ENCODE results near the gene SNIP1.

SNIP1 gene

GRCh38 chr1:37501661-37502060 lies 52.4 kb downstream of the SNIP1 start:
- TF ChIP-seq, protein P1, sequence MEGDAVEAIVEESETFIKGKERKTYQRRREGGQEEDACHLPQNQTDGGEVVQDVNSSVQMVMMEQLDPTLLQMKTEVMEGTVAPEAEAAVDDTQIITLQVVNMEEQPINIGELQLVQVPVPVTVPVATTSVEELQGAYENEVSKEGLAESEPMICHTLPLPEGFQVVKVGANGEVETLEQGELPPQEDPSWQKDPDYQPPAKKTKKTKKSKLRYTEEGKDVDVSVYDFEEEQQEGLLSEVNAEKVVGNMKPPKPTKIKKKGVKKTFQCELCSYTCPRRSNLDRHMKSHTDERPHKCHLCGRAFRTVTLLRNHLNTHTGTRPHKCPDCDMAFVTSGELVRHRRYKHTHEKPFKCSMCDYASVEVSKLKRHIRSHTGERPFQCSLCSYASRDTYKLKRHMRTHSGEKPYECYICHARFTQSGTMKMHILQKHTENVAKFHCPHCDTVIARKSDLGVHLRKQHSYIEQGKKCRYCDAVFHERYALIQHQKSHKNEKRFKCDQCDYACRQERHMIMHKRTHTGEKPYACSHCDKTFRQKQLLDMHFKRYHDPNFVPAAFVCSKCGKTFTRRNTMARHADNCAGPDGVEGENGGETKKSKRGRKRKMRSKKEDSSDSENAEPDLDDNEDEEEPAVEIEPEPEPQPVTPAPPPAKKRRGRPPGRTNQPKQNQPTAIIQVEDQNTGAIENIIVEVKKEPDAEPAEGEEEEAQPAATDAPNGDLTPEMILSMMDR (IDR thresholded peaks at IDR 0.05; ENCODE audit: low read depth, low read length, missing control alignments), result no peak
- H3K4me3 ChIP-seq (ENCODE audit: low read depth, low read length), result no peak overlapping the region
- DNase-seq (ENCODE audit: low read depth), result no peak

DNA sequence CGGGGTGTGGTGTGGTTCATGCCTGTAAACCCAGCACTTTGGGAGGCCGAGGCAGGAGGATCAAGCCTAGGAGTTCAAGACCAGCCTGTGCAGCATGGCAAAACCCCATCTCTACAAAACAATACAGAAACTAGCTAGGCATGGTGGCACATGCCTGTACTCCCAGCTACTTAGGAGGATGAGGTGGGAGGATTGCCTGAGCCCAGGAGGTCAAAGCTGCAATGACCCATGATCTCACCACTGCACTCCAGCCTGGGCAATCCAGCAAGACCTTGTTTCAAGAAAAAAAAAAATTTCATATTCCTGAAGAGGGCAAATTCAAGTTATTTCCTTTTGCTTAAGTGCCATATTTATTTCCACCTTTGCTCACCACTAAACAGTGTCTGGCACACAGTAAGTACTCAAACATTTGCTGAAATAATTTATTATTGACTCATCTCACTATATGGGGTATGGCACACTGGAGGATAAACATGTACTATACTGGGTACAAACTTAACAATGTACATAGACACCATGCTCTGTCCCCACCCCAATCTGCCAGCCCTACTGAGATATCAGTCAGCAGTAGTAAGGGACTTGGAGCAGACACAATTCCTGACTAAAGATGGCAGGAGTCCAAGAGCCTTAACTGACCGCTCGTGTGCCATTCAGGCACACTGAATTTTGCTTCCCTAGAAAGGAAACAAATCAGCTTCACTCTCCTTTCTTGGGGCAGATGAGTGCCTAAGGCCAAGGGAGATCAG lies 55.0 kb downstream of the SNIP1 start:
- no peak overlapping the region for H3K4me3 ChIP-seq (ENCODE audit: low read depth, low read length)
- DNase-seq (ENCODE audit: low read depth), result no peak
- TF ChIP-seq, protein P1 (IDR thresholded peaks at IDR 0.05; ENCODE audit: low read depth, low read length, missing control alignments), result no peak

GRCh38 chr1:37497832-37498231 lies 56.3 kb downstream of the SNIP1 start:
- TF ChIP-seq, protein P1 (IDR thresholded peaks at IDR 0.05; ENCODE audit: low read depth, low read length, missing control alignments), result no peak
- H3K4me3 ChIP-seq (ENCODE audit: low read depth, low read length), result no peak overlapping the region
- DNase-seq (ENCODE audit: low read depth), result no peak

DNA sequence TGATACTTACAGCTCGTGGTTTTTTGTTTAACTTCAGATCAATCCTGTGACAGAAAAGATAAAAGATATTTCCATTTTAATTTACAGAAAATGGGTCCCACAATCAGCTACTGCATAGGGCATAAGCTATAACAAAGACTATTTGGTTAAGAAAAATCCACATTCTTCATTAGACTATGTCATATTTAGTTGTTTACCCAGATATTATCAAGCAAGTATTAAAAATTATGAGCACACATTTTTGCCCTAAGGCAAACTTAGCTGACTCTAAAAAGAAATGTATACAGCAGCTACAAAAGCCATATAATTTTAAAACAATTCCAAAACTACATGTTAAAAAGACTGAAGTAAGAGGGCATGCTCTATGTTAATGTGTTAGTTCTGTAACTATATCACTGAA lies 58.2 kb downstream of the SNIP1 start:
- DNase-seq (ENCODE audit: low read depth), result no peak
- no peak overlapping the region for H3K4me3 ChIP-seq (ENCODE audit: low read depth, low read length)
- TF ChIP-seq, protein P1 (IDR thresholded peaks at IDR 0.05; ENCODE audit: low read depth, low read length, missing control alignments), result no peak

DNA sequence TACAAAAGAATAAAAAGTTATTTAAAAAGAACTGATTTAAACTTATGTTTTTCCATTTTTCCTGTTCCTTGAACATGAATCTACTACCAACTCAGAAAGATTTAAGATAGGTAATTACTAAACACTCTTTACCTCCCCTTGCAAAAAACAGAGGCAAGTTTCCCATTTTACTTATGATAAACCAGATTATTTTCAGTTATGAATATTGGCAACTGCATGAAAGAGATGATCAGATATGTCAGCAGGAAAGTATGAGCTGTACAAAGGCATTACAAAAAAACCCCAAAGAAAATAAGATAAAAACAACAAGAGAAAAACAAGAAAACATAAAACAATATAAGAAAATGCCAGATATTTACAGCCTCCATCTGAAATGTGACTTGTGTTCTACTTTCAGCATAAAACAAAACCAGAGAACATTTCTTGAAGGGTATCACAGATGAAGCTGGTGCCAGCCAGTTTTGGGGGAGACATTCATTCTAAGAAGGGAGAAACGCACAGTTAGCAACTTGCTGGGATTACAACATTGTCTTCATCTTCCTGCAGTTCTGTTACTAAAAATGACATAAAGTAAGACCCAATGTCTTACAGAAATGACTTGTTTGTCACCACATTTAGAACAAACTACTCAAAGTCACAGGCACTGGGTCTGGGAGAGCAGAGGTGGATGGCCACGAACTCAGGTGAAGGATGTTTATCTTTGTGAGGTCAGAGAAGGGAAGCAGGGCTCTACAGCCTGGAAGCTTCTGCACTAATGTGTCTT lies 60.6 kb downstream of the SNIP1 start:
- TF ChIP-seq, protein P1 (IDR thresholded peaks at IDR 0.05; ENCODE audit: low read depth, low read length, missing control alignments), result no peak
- no peak overlapping the region for H3K4me3 ChIP-seq (ENCODE audit: low read depth, low read length)
- no peak for DNase-seq (ENCODE audit: low read depth)

GRCh38 chr1:37487619-37487984 lies 66.5 kb downstream of the SNIP1 start:
- H3K4me3 ChIP-seq (ENCODE audit: low read depth, low read length), result no peak overlapping the region
- TF ChIP-seq, protein P1 (IDR thresholded peaks at IDR 0.05; ENCODE audit: low read depth, low read length, missing control alignments), result no peak
- no peak for DNase-seq (ENCODE audit: low read depth)

Measured in GM12864 (cell line).